H9 (cell line): Measurements from ENCODE around the gene STX11. TPM values are rescaled to one million over a fixed set of nuclear protein-coding genes. Genes with fewer than 3 reads are reported as not detected.

Source experiments
- DNase-seq: peaks from one replicate; pipeline ENCODE4 v3.0.0-alpha.2; 2017
- H2AFZ ChIP-seq: one replicate; pipeline ENCODE4 v1.6.1; 2013; ENCODE audit warnings: mild to moderate bottlenecking, low read length, control low read depth, moderate library complexity
- H2AK5ac ChIP-seq: 2 replicates; pipeline ENCODE4 v1.6.1; 2013; ENCODE audit warnings: low read length, control low read depth, mixed read lengths; ENCODE audit not compliant: insufficient read length
- H2BK120ac ChIP-seq: one replicate; pipeline ENCODE4 v1.6.1; 2013; ENCODE audit warnings: low read depth, mild to moderate bottlenecking, low read length, control low read depth, inconsistent platforms; ENCODE audit not compliant: poor library complexity, severe bottlenecking
- H2BK12ac ChIP-seq: 2 replicates; pipeline ENCODE4 v1.6.1; 2013; ENCODE audit warnings: low read length, control low read depth, mixed read lengths, low read depth; ENCODE audit not compliant: insufficient read length
- H2BK15ac ChIP-seq: 2 replicates; pipeline ENCODE4 v1.6.1; 2013; ENCODE audit warnings: low read depth, low read length, control low read depth
- H2BK20ac ChIP-seq: one replicate; pipeline ENCODE4 v1.6.1; 2013; ENCODE audit warnings: low read depth, mild to moderate bottlenecking, low read length, control low read depth, inconsistent platforms; ENCODE audit not compliant: poor library complexity, severe bottlenecking
- H2BK5ac ChIP-seq: 2 replicates; pipeline ENCODE4 v1.6.1; 2013; ENCODE audit warnings: low read length, control low read depth, mixed read lengths; ENCODE audit not compliant: insufficient read length
- H3K14ac ChIP-seq: 2 replicates; pipeline ENCODE4 v1.6.1; 2013; ENCODE audit warnings: low read length, control low read depth; ENCODE audit not compliant: insufficient read depth
- H3K18ac ChIP-seq: 2 replicates; pipeline ENCODE4 v1.6.1; 2013; ENCODE audit warnings: low read depth, mild to moderate bottlenecking, mixed read lengths, low read length, control low read depth; ENCODE audit not compliant: insufficient read length
- H3K23ac ChIP-seq: 2 replicates; pipeline ENCODE4 v1.6.1; 2013; ENCODE audit warnings: low read length, control low read depth, mixed read lengths, low read depth; ENCODE audit not compliant: insufficient read length
- H3K23me2 ChIP-seq: 2 replicates; pipeline ENCODE4 v1.6.1; 2013; ENCODE audit warnings: low read depth, mild to moderate bottlenecking, mixed read lengths, low read length, control low read depth; ENCODE audit not compliant: insufficient read length, poor library complexity, severe bottlenecking
- H3K27ac ChIP-seq: 2 replicates; pipeline ENCODE4 v1.5.1; 2013; ENCODE audit warnings: low read length, control low read depth, mixed read lengths, low read depth; ENCODE audit not compliant: insufficient read length
- H3K27me3 ChIP-seq: 2 replicates; pipeline ENCODE4 v1.6.1; 2013; ENCODE audit warnings: low read length, control low read depth, inconsistent platforms; ENCODE audit not compliant: insufficient read depth
- H3K4ac ChIP-seq: 2 replicates; pipeline ENCODE4 v1.6.1; 2013; ENCODE audit warnings: low read depth, mild to moderate bottlenecking, control low read depth, inconsistent platforms, low read length, moderate library complexity
- H3K4me1 ChIP-seq: 2 replicates; pipeline ENCODE4 v1.6.1; 2013; ENCODE audit warnings: low read length, control low read depth, inconsistent platforms; ENCODE audit not compliant: insufficient read depth
- H3K4me2 ChIP-seq: 2 replicates; pipeline ENCODE4 v1.6.1; 2013; ENCODE audit warnings: low read length, control low read depth, mixed read lengths; ENCODE audit not compliant: insufficient read length, insufficient read depth
- H3K56ac ChIP-seq: 2 replicates; pipeline ENCODE4 v1.6.1; 2013; ENCODE audit warnings: low read depth, mild to moderate bottlenecking, mixed read lengths, low read length, control low read depth; ENCODE audit not compliant: insufficient read length
- H3K79me1 ChIP-seq: 2 replicates; pipeline ENCODE4 v1.6.1; 2013; ENCODE audit warnings: low read depth, mild to moderate bottlenecking, moderate library complexity, low read length, control low read depth, inconsistent platforms; ENCODE audit not compliant: insufficient read depth, poor library complexity, severe bottlenecking
- H3K79me2 ChIP-seq: 2 replicates; pipeline ENCODE4 v1.6.1; 2013; ENCODE audit warnings: low read length, control low read depth, inconsistent platforms; ENCODE audit not compliant: insufficient read depth
- H3K9ac ChIP-seq: 2 replicates; pipeline ENCODE4 v1.6.1; 2013; ENCODE audit warnings: low read length, control low read depth, mixed read lengths; ENCODE audit not compliant: insufficient read length; ENCODE audit errors: extremely low read depth
- H3K9me3 ChIP-seq: one replicate; pipeline ENCODE4 v1.6.1; 2013; ENCODE audit warnings: low read depth, low read length, inconsistent platforms; ENCODE audit not compliant: control insufficient read depth
- H3T11ph ChIP-seq: one replicate; pipeline ENCODE4 v1.6.1; 2013; ENCODE audit warnings: mild to moderate bottlenecking, low read length, control low read depth, inconsistent platforms
- H4K20me1 ChIP-seq: one replicate; pipeline ENCODE4 v1.6.1; 2013; ENCODE audit not compliant: control insufficient read depth, insufficient read length, insufficient read depth
- H4K5ac ChIP-seq: 2 replicates; pipeline ENCODE4 v1.6.1; 2013; ENCODE audit warnings: low read depth, mild to moderate bottlenecking, mixed read lengths, low read length, control low read depth; ENCODE audit not compliant: insufficient read length
- H4K8ac ChIP-seq: replicated peaks from 2 replicates; pipeline ENCODE4 v1.6.1; 2013; ENCODE audit warnings: low read length, control low read depth, mixed read lengths, low read depth; ENCODE audit not compliant: insufficient read length
- H4K91ac ChIP-seq: 2 replicates; pipeline ENCODE4 v1.6.1; 2013; ENCODE audit warnings: low read depth, mild to moderate bottlenecking, moderate library complexity, mixed read lengths, low read length, control low read depth; ENCODE audit not compliant: insufficient read length
- H3K27ac Mint-ChIP-seq, 3 experiments: 2 replicates in 2 of 3; 3 replicates in 1 of 3; pipeline ENCODE4 v1.8.0; 2020 to 2021; ENCODE audit warnings: mixed read lengths in 3 of 3, mild to moderate bottlenecking in 1 of 3, moderate library complexity in 1 of 3
- H3K27me3 Mint-ChIP-seq: 2 replicates; pipeline ENCODE4 v1.8.0; 2021; ENCODE audit warnings: low read depth, mild to moderate bottlenecking, moderate library complexity, mixed read lengths
- H3K36me3 Mint-ChIP-seq, 3 experiments: 2 replicates in 2 of 3; 3 replicates in 1 of 3; pipeline ENCODE4 v1.8.0; 2020 to 2021; ENCODE audit warnings: low read depth in 3 of 3, mixed read lengths in 3 of 3; ENCODE audit not compliant: insufficient read depth in 1 of 3
- H3K4me1 Mint-ChIP-seq, 2 experiments: 2 replicates each; pipeline ENCODE4 v1.8.0; 2020; ENCODE audit warnings: mixed read lengths in 2 of 2
- H3K4me3 Mint-ChIP-seq, 2 experiments: 2 replicates in 1 of 2; 3 replicates in 1 of 2; pipeline ENCODE4 v1.8.0; 2020 to 2021; ENCODE audit warnings: mild to moderate bottlenecking in 2 of 2, mixed read lengths in 2 of 2, moderate library complexity in 1 of 2
- H3K9me3 Mint-ChIP-seq, 2 experiments: 2 replicates in 1 of 2; 3 replicates in 1 of 2; pipeline ENCODE4 v1.8.0; 2020; ENCODE audit warnings: mild to moderate bottlenecking in 2 of 2, mixed read lengths in 2 of 2, moderate library complexity in 1 of 2
- total RNA-seq: library from RNA; stranded (reverse); gene quantifications from 2 replicates; pipeline ENCODE4 v1.2.1, GENCODE V29; 2021
- TF ChIP-seq, protein P1 (sequence below): fragments of 200-600 bp; sonication (generic); conservative IDR thresholded peaks from 3 replicates; pipeline ENCODE4 v1.8.0; 2021; ENCODE audit warnings: antibody characterized with exemption, mild to moderate bottlenecking

STX11 gene
- total RNA-seq, 1 experiment from 2014 or later: 0.22 TPM

DNA sequence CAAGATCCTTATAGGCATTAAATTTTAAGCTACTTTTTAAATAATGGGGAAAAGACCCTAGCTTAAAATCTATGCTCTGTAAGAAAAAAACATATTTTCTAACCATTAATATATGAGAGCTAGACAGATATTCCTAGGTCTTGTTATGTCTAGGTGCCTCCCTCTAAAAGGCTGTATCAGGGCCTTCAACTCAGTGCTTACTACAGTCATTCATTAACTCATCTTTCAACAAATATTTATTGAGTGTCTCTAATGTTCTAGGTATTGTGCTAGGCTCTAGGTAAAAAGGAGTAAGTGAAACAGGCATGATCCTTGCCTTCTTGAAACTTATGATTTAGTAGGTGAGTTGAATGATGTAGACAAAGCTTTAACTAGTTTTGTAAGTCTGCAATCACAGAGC lies 6.4 kb upstream of the STX11 start:
- no peaks in the 10 kb centered on the region for H3K9me3 Mint-ChIP-seq
- H2AK5ac ChIP-seq: no peak overlapping the region
- H3K4me1 Mint-ChIP-seq: no peaks in the 10 kb centered on the region

More for the DNA sequence above, 6.4 kb upstream of the STX11 start:
- Histone ChIP-seq H2BK120ac (no peak overlapping the region), H3K23me2 (no peaks in the 10 kb centered on the region), H3K27ac (no peak overlapping the region), H2BK20ac (no peak overlapping the region), H3K23ac (no peak overlapping the region), H3K79me1 (no peaks in the 10 kb centered on the region), H3K18ac (no peak overlapping the region), H3K4me1 (no peaks in the 10 kb centered on the region), H2BK12ac (no peak overlapping the region), H3T11ph (no peak overlapping the region), H3K9me3 (no peaks in the 10 kb centered on the region), H2BK5ac (no peak overlapping the region), H4K8ac (no peak overlapping the region), H3K9ac (no peak overlapping the region), H2BK15ac (no peak overlapping the region), H3K79me2 (no peaks in the 10 kb centered on the region), H3K4ac (no peak overlapping the region), H3K27me3 (peaks cover 4% of the 10 kb centered on the region), H3K4me2 (no peak overlapping the region), H3K14ac (no peak overlapping the region), H3K56ac (no peak overlapping the region), H4K91ac (no peak overlapping the region), H2AFZ (no peak overlapping the region), H4K5ac (no peak overlapping the region), H4K20me1 (no peaks in the 10 kb centered on the region)
- peaks cover 39% of the 10 kb centered on the region for H3K27me3 Mint-ChIP-seq
- no peaks in the 10 kb centered on the region for H3K36me3 Mint-ChIP-seq
- no peak overlapping the region for H3K27ac Mint-ChIP-seq
- TF ChIP-seq, protein P1, sequence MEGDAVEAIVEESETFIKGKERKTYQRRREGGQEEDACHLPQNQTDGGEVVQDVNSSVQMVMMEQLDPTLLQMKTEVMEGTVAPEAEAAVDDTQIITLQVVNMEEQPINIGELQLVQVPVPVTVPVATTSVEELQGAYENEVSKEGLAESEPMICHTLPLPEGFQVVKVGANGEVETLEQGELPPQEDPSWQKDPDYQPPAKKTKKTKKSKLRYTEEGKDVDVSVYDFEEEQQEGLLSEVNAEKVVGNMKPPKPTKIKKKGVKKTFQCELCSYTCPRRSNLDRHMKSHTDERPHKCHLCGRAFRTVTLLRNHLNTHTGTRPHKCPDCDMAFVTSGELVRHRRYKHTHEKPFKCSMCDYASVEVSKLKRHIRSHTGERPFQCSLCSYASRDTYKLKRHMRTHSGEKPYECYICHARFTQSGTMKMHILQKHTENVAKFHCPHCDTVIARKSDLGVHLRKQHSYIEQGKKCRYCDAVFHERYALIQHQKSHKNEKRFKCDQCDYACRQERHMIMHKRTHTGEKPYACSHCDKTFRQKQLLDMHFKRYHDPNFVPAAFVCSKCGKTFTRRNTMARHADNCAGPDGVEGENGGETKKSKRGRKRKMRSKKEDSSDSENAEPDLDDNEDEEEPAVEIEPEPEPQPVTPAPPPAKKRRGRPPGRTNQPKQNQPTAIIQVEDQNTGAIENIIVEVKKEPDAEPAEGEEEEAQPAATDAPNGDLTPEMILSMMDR: no peak
- no peak overlapping the region for H3K4me3 Mint-ChIP-seq
- no peak for DNase-seq
